Measurements from ENCODE around the gene DUT. TPM values are rescaled to one million over a fixed set of nuclear protein-coding genes. Genes with fewer than 3 reads are reported as not detected.

The DUT gene
- total RNA-seq, 1 experiment from 2014 or later = 84.1 TPM

- H3K4me3 ChIP-seq (ENCODE audit: low read depth, low read length) = no peak overlapping the region
- no peak for TF ChIP-seq CTCF (IDR thresholded peaks at IDR 0.05; ENCODE audit: insufficient read depth in 1 of 2, low read depth in 1 of 2, low read length in 1 of 2, severe bottlenecking in 1 of 2, unreplicated experiment in 1 of 2)
- intact Hi-C loops (cut with micrococcal nuclease; ENCODE audit: unreplicated experiment) = loop anchor here (1.0 to 10.0 kb wide), 2 partner anchors 15 to 707 kb away; partner anchors contain the start of gene SECISBP2L
- CTCF ChIA-PET = interaction anchor here (0.5 to 1.9 kb wide), 3 partner anchors 15 to 29 kb away, joined by 3 to 13 read pairs (median 3); no protein-coding TSS in a partner anchor
- no TSS peak for BruUV-seq (replicated peaks)
- H3K9me3 ChIP-seq = no peaks in the 10 kb centered on the region
- H3K36me3 Mint-ChIP-seq (ENCODE audit: insufficient read depth, unreplicated experiment) = peaks cover 39% of the 10 kb centered on the region
- H3K4me1 Mint-ChIP-seq (ENCODE audit: low read depth, unreplicated experiment) = peaks cover 7% of the 10 kb centered on the region
- H3K27me3 Mint-ChIP-seq (ENCODE audit: insufficient read depth, unreplicated experiment) = no peaks in the 10 kb centered on the region
- H3K36me3 ChIP-seq (ENCODE audit: control insufficient read depth, insufficient read depth, low read length) = no peaks in the 10 kb centered on the region
- no peaks in the 10 kb centered on the region for H3K9me3 Mint-ChIP-seq (ENCODE audit: unreplicated experiment)
- no peak overlapping the region for H3K27ac Mint-ChIP-seq (ENCODE audit: unreplicated experiment)
- H3K4me1 ChIP-seq = no peaks in the 10 kb centered on the region
- H3K27me3 ChIP-seq (replicated peaks; ENCODE audit: control insufficient read depth, insufficient read depth, low read length) = no peaks in the 10 kb centered on the region
- no peak for DNase-seq
- H3K4me3 Mint-ChIP-seq (ENCODE audit: unreplicated experiment) = no peak overlapping the region
- POLR2A ChIA-PET = no interaction called here
Observed at GRCh38 chr15:48337607-48338006, 6.4 kb downstream of the DUT start.

GRCh38 chr15:48340111-48340510 is 8.9 kb downstream of the DUT start:
- ChIA-PET CTCF (interaction anchor here (0.7 kb wide), 1 partner anchor 428 kb away, joined by 3 read pairs; no protein-coding TSS in a partner anchor), POLR2A (no interaction called here)
- Histone ChIP-seq H3K4me1 (no peaks in the 10 kb centered on the region), H3K9me3 (no peaks in the 10 kb centered on the region), H3K27me3 (replicated peaks; ENCODE audit: control insufficient read depth, insufficient read depth, low read length) (no peaks in the 10 kb centered on the region), H3K36me3 (ENCODE audit: control insufficient read depth, insufficient read depth, low read length) (no peaks in the 10 kb centered on the region), H3K4me3 (ENCODE audit: low read depth, low read length) (no peak overlapping the region)
- Mint-ChIP-seq H3K4me3 (ENCODE audit: unreplicated experiment) (no peak overlapping the region), H3K27me3 (ENCODE audit: insufficient read depth, unreplicated experiment) (no peaks in the 10 kb centered on the region), H3K27ac (ENCODE audit: unreplicated experiment) (no peak overlapping the region), H3K9me3 (ENCODE audit: unreplicated experiment) (no peaks in the 10 kb centered on the region), H3K4me1 (ENCODE audit: low read depth, unreplicated experiment) (no peaks in the 10 kb centered on the region), H3K36me3 (ENCODE audit: insufficient read depth, unreplicated experiment) (peaks cover 33% of the 10 kb centered on the region)
- no peak for DNase-seq
- no TSS peak for BruUV-seq (replicated peaks)
- intact Hi-C loops (cut with micrococcal nuclease; ENCODE audit: unreplicated experiment) = no loop called here
- no peak for TF ChIP-seq CTCF (IDR thresholded peaks at IDR 0.05; ENCODE audit: insufficient read depth in 1 of 2, low read depth in 1 of 2, low read length in 1 of 2, severe bottlenecking in 1 of 2, unreplicated experiment in 1 of 2)

- no peak overlapping the region for H3K4me3 Mint-ChIP-seq (ENCODE audit: unreplicated experiment)
- POLR2A ChIA-PET = no interaction called here
- H3K27me3 ChIP-seq (replicated peaks; ENCODE audit: control insufficient read depth, insufficient read depth, low read length) = no peaks in the 10 kb centered on the region
- peaks cover 8% of the 10 kb centered on the region for H3K36me3 Mint-ChIP-seq (ENCODE audit: insufficient read depth, unreplicated experiment)
- BruUV-seq (replicated peaks) = no TSS peak
- no peaks in the 10 kb centered on the region for H3K27me3 Mint-ChIP-seq (ENCODE audit: insufficient read depth, unreplicated experiment)
- CTCF ChIA-PET = no interaction called here
- no peak for TF ChIP-seq CTCF (IDR thresholded peaks at IDR 0.05; ENCODE audit: insufficient read depth in 1 of 2, low read depth in 1 of 2, low read length in 1 of 2, severe bottlenecking in 1 of 2, unreplicated experiment in 1 of 2)
- no peak for DNase-seq
- H3K4me1 ChIP-seq = no peaks in the 10 kb centered on the region
- H3K9me3 Mint-ChIP-seq (ENCODE audit: unreplicated experiment) = no peaks in the 10 kb centered on the region
- no peak overlapping the region for H3K27ac Mint-ChIP-seq (ENCODE audit: unreplicated experiment)
- H3K4me3 ChIP-seq (ENCODE audit: low read depth, low read length) = no peak overlapping the region
- intact Hi-C loops (cut with micrococcal nuclease; ENCODE audit: unreplicated experiment) = no loop called here
- no peaks in the 10 kb centered on the region for H3K9me3 ChIP-seq
- H3K36me3 ChIP-seq (ENCODE audit: control insufficient read depth, insufficient read depth, low read length) = no peaks in the 10 kb centered on the region
- H3K4me1 Mint-ChIP-seq (ENCODE audit: low read depth, unreplicated experiment) = no peaks in the 10 kb centered on the region
Observed at GRCh38 chr15:48343865-48344264, 12.6 kb downstream of the DUT start.
